Right renal pelvis (tissue), 4 donors: ENCODE measurements around the gene TTLL11. TPM values are rescaled to one million over a fixed set of nuclear protein-coding genes. Genes with fewer than 3 reads are reported as not detected.

Experiments used
- DNase-seq, 4 donors: peaks; one replicate each; pipeline ENCODE4 v3.0.0-alpha.2; 2013; ENCODE audit warnings: low read depth in 4 of 4, low spot score in 3 of 4, missing footprints in 1 of 4
- polyA plus RNA-seq, 4 donors: library from polyadenylated mRNA; unstranded; fragments of 120-200 nt; gene quantifications; one replicate each; pipeline ENCODE4 v1.2.1, GENCODE V29; 2013; ENCODE audit not compliant: insufficient read length in 4 of 4

Gene TTLL11
- polyA plus RNA-seq, 4 donors: 5.9 to 9.1 (median 8.6) TPM

GRCh38 chr9:121823451-121824169 is 269.5 kb downstream of the TTLL11 start:
- no peak for DNase-seq

- no peak for DNase-seq
Observed at GRCh38 chr9:121822093-121823085, 270.7 kb downstream of the TTLL11 start.

- DNase-seq: no peak
Observed at GRCh38 chr9:121821326-121821725, 271.8 kb downstream of the TTLL11 start.

GRCh38 chr9:121820286-121821005 is 272.7 kb downstream of the TTLL11 start:
- no peak for DNase-seq

- no peak for DNase-seq
Observed at GRCh38 chr9:121819428-121820231, 273.5 kb downstream of the TTLL11 start.

- DNase-seq: no peak
Observed at GRCh38 chr9:121818841-121819427, 274.2 kb downstream of the TTLL11 start.

- DNase-seq: no peak
Observed at GRCh38 chr9:121818016-121818661, 275.0 kb downstream of the TTLL11 start.

- no peak for DNase-seq
Observed at GRCh38 chr9:121817476-121817875, 275.6 kb downstream of the TTLL11 start.

GRCh38 chr9:121816845-121817450 is 276.2 kb downstream of the TTLL11 start:
- DNase-seq: no peak

GRCh38 chr9:121816449-121816817 is 276.7 kb downstream of the TTLL11 start:
- no peak for DNase-seq

GRCh38 chr9:121815546-121816448 is 277.3 kb downstream of the TTLL11 start:
- DNase-seq: no peak

GRCh38 chr9:121815084-121815483 is 278.0 kb downstream of the TTLL11 start:
- no peak for DNase-seq

- no peak for DNase-seq
Observed at GRCh38 chr9:121814594-121814993, 278.5 kb downstream of the TTLL11 start.

GRCh38 chr9:121813519-121814210 is 279.4 kb downstream of the TTLL11 start:
- no peak for DNase-seq

- DNase-seq: no peak
Observed at GRCh38 chr9:121812159-121812735, 280.9 kb downstream of the TTLL11 start.

GRCh38 chr9:121811751-121812150 is 281.4 kb downstream of the TTLL11 start:
- DNase-seq: no peak

- DNase-seq: no peak
Observed at GRCh38 chr9:121811140-121811539, 282.0 kb downstream of the TTLL11 start.
